Transverse colon (tissue), 4 donors: ENCODE data around the gene LIMK2. TPM values are rescaled to one million over a fixed set of nuclear protein-coding genes. Genes with fewer than 3 reads are reported as not detected.

Experiments
- DNase-seq: peaks from one replicate; pipeline ENCODE4 v3.0.0-alpha.2; 2019
- H3K27ac ChIP-seq, 4 donors: fragments of 200-600 bp; sonication (generic); 2 replicates each; pipeline ENCODE4 v1.5.1; 2016 to 2018; ENCODE audit warnings: inconsistent platforms in 4 of 4
- H3K27me3 ChIP-seq: fragments of 200-600 bp; sonication (generic); 2 replicates; pipeline ENCODE4 v1.5.1; 2017; ENCODE audit warnings: inconsistent platforms
- H3K36me3 ChIP-seq, 4 donors: fragments of 200-600 bp; sonication (generic); 2 replicates each; pipeline ENCODE4 v1.5.1; 2017 to 2019; ENCODE audit warnings: inconsistent platforms in 4 of 4
- H3K4me1 ChIP-seq, 4 donors: fragments of 200-600 bp; sonication (generic); 2 replicates each; pipeline ENCODE4 v1.5.1; 2017 to 2020; ENCODE audit warnings: inconsistent platforms in 4 of 4
- H3K4me3 ChIP-seq, 4 donors: fragments of 200-600 bp; sonication (generic); 1 replicate in 1 of 4; 2 replicates in 3 of 4; pipeline versions ENCODE4 v1.5.1 to v1.6.1; 2017 to 2019; ENCODE audit warnings: inconsistent platforms in 4 of 4
- H3K9me3 ChIP-seq, 2 donors: fragments of 200-600 bp; sonication (generic); 2 replicates each; pipeline ENCODE4 v1.5.1; 2017 to 2019; ENCODE audit warnings: inconsistent platforms in 2 of 2
- CTCF ChIP-seq, 5 experiments: fragments of 200-600 bp in 3 of 5; fragments of 450-650 bp in 2 of 5; sonication (generic) in 3 of 5; IDR thresholded peaks; 1 replicate in 2 of 5; 2 replicates in 3 of 5; pipeline ENCODE4 v1.5.1; 2016 to 2017; ENCODE audit warnings: antibody characterized with exemption in 5 of 5, inconsistent platforms in 3 of 5, mild to moderate bottlenecking in 2 of 5, moderate library complexity in 1 of 5
- EP300 ChIP-seq: sonication (generic); formaldehyde crosslinking; IDR thresholded peaks from one replicate; pipeline ENCODE4 v1.6.1; 2017; ENCODE audit warnings: antibody characterized with exemption, low read depth
- POLR2A ChIP-seq: fragments of 450-650 bp; IDR thresholded peaks from one replicate; pipeline ENCODE4 v1.6.1; 2016; ENCODE audit warnings: antibody characterized with exemption, mild to moderate bottlenecking, moderate library complexity
- POLR2AphosphoS5 ChIP-seq, 3 donors: sonication (generic); formaldehyde crosslinking; IDR thresholded peaks; one replicate each; pipeline ENCODE4 v1.6.1; 2016; ENCODE audit warnings: antibody characterized with exemption in 3 of 3
- WGBS, 2 donors: methylation state at CpG; one replicate each; pipeline ENCODE4 v1.1.5; 2018; ENCODE audit warnings: low coverage in 1 of 2; 5-methylcytosine and 5-hydroxymethylcytosine counted together
- in situ Hi-C, 4 donors: fragments of 200-750 bp; cut with MboI; loops; one replicate each; pipeline versions ENCODE4 v1.15.0 to v1.15.1; 2017; ENCODE audit warnings: low sequenced_read_pairs in 3 of 4, low pct_ligation_motif_present in 1 of 4, low pct_unique_long_range_greater_than_20kb in 1 of 4
- intact Hi-C: fragments of 100-400 bp; cut with DNase I; formaldehyde crosslinking; loops from one replicate; pipeline ENCODE4 v1.15.1; 2023; ENCODE audit warnings: low total_unique reads
- total RNA-seq, 4 donors: library from RNA; depleted of rRNA; stranded (reverse); fragments of >200 nt; gene quantifications; one replicate each; pipeline ENCODE4 v1.1.0, GENCODE V29; 2016

The LIMK2 gene
- total RNA-seq, 4 donors from 2014 or later, result 124 to 283 (median 210) TPM

- in situ Hi-C loops, result no loop called here
- peak; percentile 52 for DNase-seq
- 60% methylated on average over 16 of the region's 17 CpGs; no CpG with 5 or more reads in 1 of the 2 donors for WGBS, 2 donors
- no peaks in the 10 kb centered on the region for H3K27me3 ChIP-seq
- intact Hi-C loops, result no loop called here
- H3K27ac ChIP-seq, result peak overlapping the region; percentile 2 to 51 (median 30)
- H3K4me3 ChIP-seq, result peak overlapping the region in 3 of 4 donors; percentile 26 to 40 (median 27)
- H3K9me3 ChIP-seq, result no peaks in the 10 kb centered on the region
- no peak for TF ChIP-seq EP300
- TF ChIP-seq POLR2AphosphoS5 (IDR thresholded peaks at IDR 0.05), result no peak
- no peak for TF ChIP-seq POLR2A
- no peak for TF ChIP-seq CTCF (IDR thresholded peaks at IDR 0.05)
- H3K36me3 ChIP-seq, result no peaks in the 10 kb centered on the region
- peaks cover 3 to 74% (median 46%) of the 10 kb centered on the region in 4 donors for H3K4me1 ChIP-seq
Measured at GRCh38 chr22:31248138-31248745, 36.1 kb downstream of the LIMK2 start.

GRCh38 chr22:31248965-31249958 is 37.2 kb downstream of the LIMK2 start:
- H3K4me3 ChIP-seq, result peak overlapping the region in 1 of 4 donors; percentile 26

GRCh38 chr22:31250740-31251600 is 38.9 kb downstream of the LIMK2 start:
- H3K27ac ChIP-seq, result peak overlapping the region in 3 of 4 donors; percentile 5 to 19 (median 17)
- intact Hi-C loops, result no loop called here
- 56 to 77% methylated on average over 4 of the region's 4 CpGs for WGBS, 2 donors
- DNase-seq, result no peak
- no peaks in the 10 kb centered on the region for H3K36me3 ChIP-seq
- TF ChIP-seq EP300 (no peak), POLR2A (no peak), CTCF (IDR thresholded peaks at IDR 0.05) (no peak), POLR2AphosphoS5 (IDR thresholded peaks at IDR 0.05) (no peak)
- in situ Hi-C loops, result loop anchor here in 1 of 4 donors (10.0 kb wide), 1 partner anchor 46 kb away; no protein-coding TSS in a partner anchor
- H3K9me3 ChIP-seq, result no peaks in the 10 kb centered on the region
- H3K4me3 ChIP-seq, result no peak overlapping the region
- peaks cover 3 to 74% (median 51%) of the 10 kb centered on the region in 4 donors for H3K4me1 ChIP-seq
- H3K27me3 ChIP-seq, result no peaks in the 10 kb centered on the region

More at GRCh38 chr22:31248965-31249958, 37.2 kb downstream of the LIMK2 start:
- intact Hi-C loops (no loop called here), in situ Hi-C loops (no loop called here)
- Histone ChIP-seq H3K4me1 (peaks cover 3 to 77% (median 53%) of the 10 kb centered on the region in 4 donors), H3K27me3 (no peaks in the 10 kb centered on the region), H3K36me3 (no peaks in the 10 kb centered on the region), H3K9me3 (no peaks in the 10 kb centered on the region), H3K27ac (peak overlapping the region in 3 of 4 donors; percentile 11 to 39 (median 15))
- DNase-seq, result no peak
- 40 to 74% methylated on average over 1 to 9 of the region's 9 CpGs for whole genome bisulfite sequencing, 2 donors
- TF ChIP-seq EP300 (no peak), CTCF (IDR thresholded peaks at IDR 0.05) (no peak), POLR2AphosphoS5 (IDR thresholded peaks at IDR 0.05) (no peak)
